MM.1S (cell line): Measurements from ENCODE around the gene BCR.

ENCODE experiments used
- EZH2phosphoT487 ChIP-seq: fragments of 300-600 bp; sonication (generic); IDR thresholded peaks from 2 replicates; pipeline ENCODE4 v1.6.1; 2018; ENCODE audit warnings: antibody characterized with exemption, low read length
- TF ChIP-seq, protein P1 (sequence below): fragments of 300-600 bp; sonication (generic); IDR thresholded peaks from 2 replicates; pipeline ENCODE4 v1.5.1; 2016; ENCODE audit warnings: antibody characterized with exemption, low read length, mixed read lengths

DNA sequence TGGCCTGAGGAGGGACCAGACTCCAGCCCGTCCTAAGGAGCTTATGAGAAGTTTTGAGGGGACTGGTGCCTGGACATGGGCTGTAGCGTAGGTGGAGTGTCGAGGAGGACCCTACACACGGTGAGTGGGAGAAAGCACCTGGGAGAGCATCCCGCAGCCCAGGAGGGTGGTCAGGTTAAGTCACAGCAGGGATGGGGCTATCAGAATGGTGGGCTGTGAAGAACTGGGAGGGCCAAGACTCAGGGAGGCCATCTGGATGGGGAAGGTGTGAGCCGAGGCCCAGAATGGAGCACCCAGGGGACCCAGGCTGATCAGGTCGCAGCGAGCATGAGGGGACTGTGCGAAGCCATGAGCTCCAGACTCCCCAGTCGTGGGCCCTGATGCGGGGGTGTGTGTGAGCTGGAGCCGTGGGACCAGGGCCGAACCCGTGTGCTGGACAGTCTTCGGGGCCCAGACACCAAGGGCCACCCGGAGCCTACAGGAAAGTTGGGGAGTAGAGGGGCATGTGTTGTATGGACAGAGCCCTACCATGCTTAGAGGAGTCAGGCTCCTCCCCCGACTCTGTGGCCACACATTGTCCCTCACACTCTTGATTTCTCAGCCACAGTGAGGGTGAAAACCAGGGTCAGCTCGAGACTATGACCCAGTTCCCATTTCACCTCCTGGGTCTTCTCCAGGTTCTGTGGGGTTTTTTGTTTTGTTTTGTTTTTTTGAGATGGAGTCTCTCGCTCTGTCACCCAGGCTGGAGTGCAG lies 54.3 kb downstream of the BCR start:
- TF ChIP-seq, protein P1, sequence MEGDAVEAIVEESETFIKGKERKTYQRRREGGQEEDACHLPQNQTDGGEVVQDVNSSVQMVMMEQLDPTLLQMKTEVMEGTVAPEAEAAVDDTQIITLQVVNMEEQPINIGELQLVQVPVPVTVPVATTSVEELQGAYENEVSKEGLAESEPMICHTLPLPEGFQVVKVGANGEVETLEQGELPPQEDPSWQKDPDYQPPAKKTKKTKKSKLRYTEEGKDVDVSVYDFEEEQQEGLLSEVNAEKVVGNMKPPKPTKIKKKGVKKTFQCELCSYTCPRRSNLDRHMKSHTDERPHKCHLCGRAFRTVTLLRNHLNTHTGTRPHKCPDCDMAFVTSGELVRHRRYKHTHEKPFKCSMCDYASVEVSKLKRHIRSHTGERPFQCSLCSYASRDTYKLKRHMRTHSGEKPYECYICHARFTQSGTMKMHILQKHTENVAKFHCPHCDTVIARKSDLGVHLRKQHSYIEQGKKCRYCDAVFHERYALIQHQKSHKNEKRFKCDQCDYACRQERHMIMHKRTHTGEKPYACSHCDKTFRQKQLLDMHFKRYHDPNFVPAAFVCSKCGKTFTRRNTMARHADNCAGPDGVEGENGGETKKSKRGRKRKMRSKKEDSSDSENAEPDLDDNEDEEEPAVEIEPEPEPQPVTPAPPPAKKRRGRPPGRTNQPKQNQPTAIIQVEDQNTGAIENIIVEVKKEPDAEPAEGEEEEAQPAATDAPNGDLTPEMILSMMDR: no peak
- TF ChIP-seq EZH2phosphoT487: no peak
